Thymus (tissue), 11 donors: ENCODE data around the gene SMIM1. TPM values are rescaled to one million over a fixed set of nuclear protein-coding genes. Genes with fewer than 3 reads are reported as not detected.

Experiments used
- DNase-seq, 9 donors: peaks; one replicate each; pipeline ENCODE4 v3.0.0-alpha.2; 2013; ENCODE audit warnings: low spot score in 9 of 9, low read depth in 6 of 9, missing footprints in 1 of 9
- H3K27ac ChIP-seq, 2 donors: one replicate each; pipeline ENCODE4 v1.5.1; 2013; ENCODE audit warnings: control low read depth in 1 of 2, low read depth in 1 of 2, low read length in 1 of 2, mild to moderate bottlenecking in 1 of 2, moderate library complexity in 1 of 2
- H3K27me3 ChIP-seq, 2 donors: one replicate each; pipeline ENCODE4 v1.5.1; 2013; ENCODE audit warnings: low read length in 1 of 2; ENCODE audit not compliant: control insufficient read depth in 2 of 2, insufficient read depth in 1 of 2
- H3K36me3 ChIP-seq, 2 donors: one replicate each; pipeline ENCODE4 v1.5.1; 2013; ENCODE audit warnings: low read length in 1 of 2, mild to moderate bottlenecking in 1 of 2, moderate library complexity in 1 of 2; ENCODE audit not compliant: control insufficient read depth in 2 of 2, insufficient read depth in 2 of 2
- H3K4me1 ChIP-seq, 2 donors: one replicate each; pipeline ENCODE4 v1.5.1; 2013; ENCODE audit warnings: low read length in 2 of 2; ENCODE audit not compliant: control insufficient read depth in 2 of 2, insufficient read depth in 2 of 2
- H3K4me3 ChIP-seq, 2 donors: one replicate each; pipeline ENCODE4 v1.5.1; 2013; ENCODE audit warnings: low read length in 2 of 2, control low read depth in 1 of 2, mild to moderate bottlenecking in 1 of 2
- H3K9me3 ChIP-seq, 2 donors: one replicate each; pipeline ENCODE4 v1.5.1; 2013; ENCODE audit warnings: low read length in 1 of 2, mild to moderate bottlenecking in 1 of 2; ENCODE audit not compliant: control insufficient read depth in 2 of 2, insufficient read depth in 1 of 2
- WGBS: extraction: QIAGEN DNeasy Blood & Tissue Kit; methylation state at CpG from one replicate; pipeline ENCODE4 v1.1.7; 2013; 5-methylcytosine and 5-hydroxymethylcytosine counted together
- polyA plus RNA-seq: library from polyadenylated mRNA; stranded (reverse); fragments of 200-250 nt; gene quantifications from one replicate; pipeline ENCODE4 v1.2.3, GENCODE V29; 2013
- total RNA-seq: library from RNA; stranded (reverse); fragments of 120-200 nt; gene quantifications from one replicate; pipeline ENCODE4 v1.2.4, GENCODE V29; 2013
- donor health status: healthy.

Gene SMIM1
- total and polyA plus RNA-seq, 2 donors: 6.9 to 7.0 TPM

DNA sequence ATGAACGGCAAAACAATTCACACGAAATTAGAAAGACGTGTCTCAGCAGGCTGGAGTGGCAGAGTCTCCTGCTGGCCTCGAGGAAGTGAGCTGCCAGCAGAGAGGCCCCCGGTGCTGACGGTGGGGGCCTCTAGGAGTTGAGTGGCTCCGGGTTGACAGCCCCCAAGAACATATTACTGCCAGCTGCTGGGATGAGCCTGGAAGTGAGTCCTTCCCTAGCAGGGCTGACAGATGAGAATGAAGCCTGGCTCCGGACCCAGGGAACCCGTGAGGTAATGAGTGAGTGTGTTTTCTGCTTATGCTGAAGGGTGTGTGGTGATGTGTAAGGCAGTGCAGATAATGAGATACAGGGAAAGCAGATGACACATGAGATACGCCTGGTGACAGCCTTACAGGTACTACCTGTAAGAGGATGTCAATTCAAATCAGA is 47.2 kb downstream of the SMIM1 start:
- WGBS: 80% methylated on average over 10 of the region's 10 CpGs
- DNase-seq: no peak
- H3K36me3 ChIP-seq: peaks cover 24 to 70% of the 10 kb centered on the region in 2 donors
- no peaks in the 10 kb centered on the region for H3K27me3 ChIP-seq
- H3K9me3 ChIP-seq: no peaks in the 10 kb centered on the region
- H3K4me1 ChIP-seq: no peaks in the 10 kb centered on the region
- H3K4me3 ChIP-seq: no peak overlapping the region
- peak overlapping the region in 1 of 2 donors; percentile 32 for H3K27ac ChIP-seq

DNA sequence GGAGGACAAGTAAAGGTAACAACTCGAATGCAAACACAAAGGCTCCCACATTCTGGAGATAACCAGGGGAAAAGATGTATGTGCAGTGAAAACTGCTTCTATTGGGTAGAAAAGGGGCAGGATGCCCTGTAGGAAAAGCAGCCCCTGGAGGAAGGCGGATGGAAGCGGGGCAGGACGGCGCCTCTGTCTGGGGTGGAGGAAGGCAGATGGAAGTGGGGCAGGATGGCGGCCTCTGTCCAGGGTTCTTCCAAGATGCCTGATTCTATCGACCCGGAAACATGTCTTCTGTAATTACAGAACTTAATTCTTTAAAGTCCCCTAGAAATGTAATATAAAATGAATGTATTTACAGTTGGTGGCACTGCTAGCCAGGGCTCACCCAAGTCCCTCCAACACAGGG is 47.8 kb downstream of the SMIM1 start:
- Histone ChIP-seq H3K4me1 (no peaks in the 10 kb centered on the region), H3K27me3 (no peaks in the 10 kb centered on the region), H3K36me3 (peaks cover 19 to 68% of the 10 kb centered on the region in 2 donors), H3K4me3 (no peak overlapping the region), H3K27ac (no peak overlapping the region), H3K9me3 (no peaks in the 10 kb centered on the region)
- no peak for DNase-seq
- 97% methylated on average over 8 of the region's 8 CpGs for WGBS

DNA sequence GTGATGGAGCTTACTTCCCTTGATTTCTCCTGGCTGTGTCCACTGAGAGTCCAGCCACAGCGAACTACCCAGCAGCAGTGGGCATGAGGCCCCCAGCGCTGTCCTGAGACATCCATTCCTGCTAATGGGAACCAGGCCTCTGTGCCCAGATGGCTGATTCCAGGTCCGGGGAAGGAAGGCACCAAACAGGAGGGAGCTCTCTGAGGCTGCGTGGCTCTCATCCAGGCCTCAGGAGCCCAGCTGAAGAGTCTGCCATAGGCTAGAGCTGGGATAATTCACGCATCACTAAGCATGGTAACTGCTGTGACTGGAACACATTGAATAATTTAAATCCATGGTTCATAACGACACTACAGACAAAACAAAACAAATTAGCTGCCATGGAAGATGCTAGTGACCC is 48.5 kb downstream of the SMIM1 start:
- 94% methylated on average over 6 of the region's 6 CpGs for WGBS
- no peak for DNase-seq
- Histone ChIP-seq H3K9me3 (no peaks in the 10 kb centered on the region), H3K4me3 (no peak overlapping the region), H3K36me3 (peaks cover 25 to 68% of the 10 kb centered on the region in 2 donors), H3K27ac (no peak overlapping the region), H3K4me1 (no peaks in the 10 kb centered on the region), H3K27me3 (no peaks in the 10 kb centered on the region)

DNA sequence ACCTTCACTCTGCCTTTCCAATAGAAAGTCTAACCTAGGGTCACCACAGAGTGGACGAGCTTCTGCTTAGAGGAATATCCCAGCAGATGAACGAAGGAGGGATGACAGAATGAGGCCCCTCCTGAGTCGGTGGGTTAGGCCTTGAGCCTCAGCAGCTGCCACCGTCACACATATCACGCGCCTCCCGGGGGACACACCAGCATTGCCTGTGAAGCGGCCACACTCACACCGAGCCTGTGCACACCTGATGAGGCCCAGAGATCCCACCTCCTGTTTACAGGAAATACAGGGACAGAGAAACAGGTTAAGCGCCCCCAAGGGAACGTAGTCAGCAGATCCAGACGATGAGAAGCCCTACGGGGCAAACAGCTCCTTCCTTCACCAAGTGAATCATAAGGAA is 48.9 kb downstream of the SMIM1 start:
- 96% methylated on average over 13 of the region's 13 CpGs for WGBS
- H3K36me3 ChIP-seq: peaks cover 28 to 68% of the 10 kb centered on the region in 2 donors
- H3K27me3 ChIP-seq: no peaks in the 10 kb centered on the region
- no peak overlapping the region for H3K4me3 ChIP-seq
- no peaks in the 10 kb centered on the region for H3K4me1 ChIP-seq
- DNase-seq: no peak
- no peaks in the 10 kb centered on the region for H3K9me3 ChIP-seq
- H3K27ac ChIP-seq: no peak overlapping the region

DNA sequence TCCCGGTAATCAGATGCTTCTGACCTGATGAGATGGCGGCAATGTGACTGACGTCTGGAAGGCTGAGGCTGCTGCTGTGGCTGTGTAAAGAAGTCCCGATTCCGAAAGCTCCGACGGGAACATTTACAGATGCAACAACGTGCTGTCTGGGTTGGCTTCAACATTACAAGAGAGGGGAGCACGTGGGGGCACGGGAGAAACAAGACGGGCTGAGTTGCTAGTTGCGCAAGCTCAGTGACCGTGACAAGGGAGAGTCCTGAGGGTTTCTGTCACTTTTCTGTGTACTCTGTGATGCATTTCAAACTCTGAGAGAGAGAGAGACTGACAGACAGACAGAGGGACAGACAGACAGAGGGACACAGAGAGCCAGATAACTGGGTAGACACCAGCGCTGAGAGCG is 49.4 kb downstream of the SMIM1 start:
- H3K36me3 ChIP-seq: peaks cover 28 to 70% of the 10 kb centered on the region in 2 donors
- no peak for DNase-seq
- no peak overlapping the region for H3K27ac ChIP-seq
- H3K27me3 ChIP-seq: no peaks in the 10 kb centered on the region
- no peak overlapping the region for H3K4me3 ChIP-seq
- no peaks in the 10 kb centered on the region for H3K9me3 ChIP-seq
- no peaks in the 10 kb centered on the region for H3K4me1 ChIP-seq
- WGBS: 91% methylated on average over 15 of the region's 15 CpGs

DNA sequence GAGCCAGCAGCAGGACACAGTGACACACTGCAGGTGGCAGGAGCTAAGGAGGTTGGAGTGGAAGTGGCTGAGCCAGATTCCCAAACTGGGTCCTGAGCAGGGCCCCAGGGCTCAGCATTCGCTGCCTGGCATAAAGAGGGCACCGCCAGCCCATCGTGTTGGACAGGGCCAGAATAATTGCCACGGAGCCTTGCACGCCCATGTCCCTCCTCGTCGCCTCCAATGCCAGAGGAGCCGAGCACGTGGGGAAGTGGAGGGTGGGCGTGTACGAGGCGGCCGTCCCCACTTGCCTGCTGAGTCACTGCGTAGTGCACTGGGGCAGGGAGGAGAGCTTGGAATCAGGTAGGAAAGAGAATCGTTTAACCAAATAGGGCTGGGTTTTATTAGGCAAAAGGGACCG is 49.9 kb downstream of the SMIM1 start:
- no peaks in the 10 kb centered on the region for H3K27me3 ChIP-seq
- H3K27ac ChIP-seq: no peak overlapping the region
- no peaks in the 10 kb centered on the region for H3K4me1 ChIP-seq
- no peaks in the 10 kb centered on the region for H3K9me3 ChIP-seq
- DNase-seq: no peak
- 97% methylated on average over 16 of the region's 16 CpGs for WGBS
- peaks cover 28 to 75% of the 10 kb centered on the region in 2 donors for H3K36me3 ChIP-seq
- H3K4me3 ChIP-seq: no peak overlapping the region

DNA sequence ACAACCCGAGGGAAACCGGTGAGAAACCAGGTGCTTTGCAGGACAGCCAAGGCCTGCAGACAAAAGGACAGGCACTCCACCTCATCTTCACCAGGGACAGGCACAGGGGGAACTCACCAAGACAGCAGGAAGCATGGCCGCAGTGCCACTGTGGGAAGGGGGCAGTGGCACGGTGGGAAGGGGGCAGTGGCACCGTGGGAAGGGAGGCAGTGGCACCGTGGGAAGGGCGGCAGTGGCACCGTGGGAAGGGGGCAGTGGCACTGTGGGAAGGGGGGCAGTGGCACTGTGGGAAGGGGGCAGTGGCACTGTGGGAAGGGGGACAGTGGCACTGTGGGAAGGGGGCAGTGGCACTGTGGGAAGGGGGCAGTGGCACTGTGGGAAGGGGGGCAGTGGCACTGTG is 52.1 kb downstream of the SMIM1 start:
- 97% methylated on average over 8 of the region's 8 CpGs for WGBS
- Histone ChIP-seq H3K4me1 (no peaks in the 10 kb centered on the region), H3K4me3 (no peak overlapping the region), H3K36me3 (peaks cover 47 to 90% of the 10 kb centered on the region in 2 donors), H3K27me3 (no peaks in the 10 kb centered on the region), H3K27ac (no peak overlapping the region), H3K9me3 (no peaks in the 10 kb centered on the region)
- DNase-seq: no peak

DNA sequence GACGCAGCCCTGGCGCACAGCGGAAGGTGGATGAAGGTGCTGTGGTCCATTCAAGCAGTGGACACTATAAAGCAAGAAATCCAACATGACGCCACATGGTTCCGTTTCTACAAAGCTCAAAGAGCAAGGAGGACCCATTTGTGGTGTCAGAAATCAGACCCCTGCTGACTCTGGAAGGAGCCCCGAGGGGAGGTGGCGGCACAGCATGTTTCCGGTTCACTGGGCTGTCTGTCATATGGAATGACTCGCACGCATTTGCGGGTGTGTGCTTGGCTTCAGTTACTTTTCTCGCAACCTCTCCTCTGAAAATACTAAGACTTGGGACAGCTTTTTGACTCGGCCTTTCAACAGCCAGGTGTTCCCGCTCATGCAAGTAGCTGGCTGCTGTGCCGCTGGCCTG is 52.8 kb downstream of the SMIM1 start:
- Histone ChIP-seq H3K36me3 (peaks cover 48 to 86% of the 10 kb centered on the region in 2 donors), H3K4me3 (no peak overlapping the region), H3K9me3 (no peaks in the 10 kb centered on the region), H3K27me3 (no peaks in the 10 kb centered on the region), H3K27ac (peak overlapping the region in 1 of 2 donors; percentile 43), H3K4me1 (no peaks in the 10 kb centered on the region)
- WGBS: 89% methylated on average over 15 of the region's 15 CpGs
- DNase-seq: no peak
